T-cell (primary cell): ENCODE measurements around the gene MTMR3. TPM values are rescaled to one million over a fixed set of nuclear protein-coding genes. Genes with fewer than 3 reads are reported as not detected.

Experiments
- ATAC-seq, 4 experiments: fragments of 200-7000 bp in 3 of 4; fragments of 150-1000 bp in 1 of 4; cut with Tn5 transposase; replicated peaks in 1 of 4; 1 replicate in 3 of 4; 2 replicates in 1 of 4; pipeline ENCODE4 v1.10.0; 2021; ENCODE audit warnings: moderate library complexity in 3 of 4, mild to moderate bottlenecking in 2 of 4, moderate number of reproducible peaks in 1 of 4
- CTCF ChIA-PET, 2 donors: fragments of 300-600 bp; sonication (Branson Sonifier 250); formaldehyde crosslinking; loops; one replicate each; lab custom pipeline; 2022; ENCODE audit warnings: antibody characterized with exemption in 2 of 2; lab: Charles Lee
- POLR2A ChIA-PET, 2 donors: fragments of 300-600 bp; sonication (Branson Sonifier 250); formaldehyde crosslinking; loops; one replicate each; lab custom pipeline; 2022; ENCODE audit warnings: antibody characterized with exemption in 2 of 2; lab: Charles Lee
- DNase-seq, 35 experiments: peaks; one replicate each; pipeline versions ENCODE4 v3.0.0 to v3.0.0-alpha.2; 2013 to 2023
- H3K27ac ChIP-seq: one replicate; pipeline ENCODE4 v1.5.1; 2013; ENCODE audit warnings: low read length
- H3K27me3 ChIP-seq, 2 experiments: replicated peaks in 1 of 2; 1 replicate in 1 of 2; 2 replicates in 1 of 2; pipeline versions ENCODE4 v1.6.1 to v1.7.0; 2013; ENCODE audit warnings: low read length in 1 of 2, mixed read lengths in 1 of 2; ENCODE audit not compliant: control insufficient read depth in 2 of 2, insufficient read depth in 2 of 2; ENCODE audit errors: extremely low read depth in 1 of 2
- H3K36me3 ChIP-seq, 2 donors: 1 replicate in 1 of 2; 2 replicates in 1 of 2; pipeline versions ENCODE4 v1.6.1 to v1.7.0; 2013; ENCODE audit warnings: low read length in 1 of 2; ENCODE audit not compliant: control insufficient read depth in 2 of 2, insufficient read depth in 1 of 2; ENCODE audit errors: extremely low read depth in 1 of 2
- H3K4me1 ChIP-seq, 2 experiments: 1 replicate in 1 of 2; 2 replicates in 1 of 2; pipeline versions ENCODE4 v1.6.1 to v1.7.0; 2013; ENCODE audit warnings: low read length in 2 of 2, mixed read lengths in 1 of 2; ENCODE audit not compliant: insufficient read depth in 2 of 2, control insufficient read depth in 1 of 2; ENCODE audit errors: extremely low read depth in 1 of 2
- H3K4me3 ChIP-seq, 2 donors: 1 replicate in 1 of 2; 2 replicates in 1 of 2; pipeline versions ENCODE4 v1.5.1 to v1.7.0; 2013; ENCODE audit warnings: mild to moderate bottlenecking in 2 of 2, low read length in 1 of 2, moderate library complexity in 1 of 2; ENCODE audit not compliant: control insufficient read depth in 1 of 2; ENCODE audit errors: extremely low read depth in 1 of 2
- H3K9me3 ChIP-seq: 2 replicates; pipeline ENCODE4 v1.7.0; 2013
- H3K27ac Mint-ChIP-seq, 2 donors: one replicate each; pipeline ENCODE4 v1.8.0; 2020 to 2021; ENCODE audit warnings: mild to moderate bottlenecking in 2 of 2, mixed read lengths in 2 of 2
- H3K27me3 Mint-ChIP-seq, 2 donors: one replicate each; pipeline ENCODE4 v1.8.0; 2021 to 2022; ENCODE audit warnings: mixed read lengths in 2 of 2
- H3K36me3 Mint-ChIP-seq: one replicate; pipeline ENCODE4 v1.8.0; 2021; ENCODE audit warnings: mixed read lengths
- H3K4me1 Mint-ChIP-seq, 3 donors: one replicate each; pipeline ENCODE4 v1.8.0; 2020 to 2022; ENCODE audit warnings: mixed read lengths in 3 of 3, mild to moderate bottlenecking in 1 of 3
- H3K4me3 Mint-ChIP-seq, 3 donors: one replicate each; pipeline ENCODE4 v1.8.0; 2020 to 2022; ENCODE audit warnings: mild to moderate bottlenecking in 3 of 3, mixed read lengths in 3 of 3, moderate library complexity in 3 of 3
- H3K9me3 Mint-ChIP-seq, 3 donors: one replicate each; pipeline ENCODE4 v1.8.0; 2020 to 2022; ENCODE audit warnings: mixed read lengths in 3 of 3
- WGBS: methylation state at CpG from one replicate; pipeline ENCODE4 v1.1.5; 2013; ENCODE audit warnings: missing lambda C conversion rate; ENCODE audit not compliant: insufficient coverage; 5-methylcytosine and 5-hydroxymethylcytosine counted together
- total RNA-seq, 35 experiments: library from RNA in 6 of 35; stranded (reverse) in 6 of 35; fragments of 120-200 nt in 1 of 35; gene quantifications; one replicate each; pipeline versions ENCODE4 v1.2.1 to v1.2.4 and lab custom pipeline; 2013 to 2026

Gene MTMR3
- total RNA-seq, 5 donors from 2014 or later (not counting 1 experiment from before 2014, with no cell fraction given): 49.2 to 62.7 (median 57.1) TPM

- no peaks in the 10 kb centered on the region for H3K9me3 ChIP-seq
- no peaks in the 10 kb centered on the region for H3K27me3 ChIP-seq
- H3K4me3 ChIP-seq: no peak overlapping the region
- Mint-ChIP-seq H3K27ac (no peak overlapping the region), H3K27me3 (no peaks in the 10 kb centered on the region), H3K4me1 (peaks cover 0 to 14% (median 11%) of the 10 kb centered on the region in 3 donors), H3K4me3 (no peak overlapping the region), H3K9me3 (no peaks in the 10 kb centered on the region), H3K36me3 (peaks cover 39% of the 10 kb centered on the region)
- DNase-seq (no peak), ATAC-seq (no peak)
- 100% methylated on average over 3 of the region's 6 CpGs for WGBS
- no peaks in the 10 kb centered on the region for H3K4me1 ChIP-seq
- POLR2A ChIA-PET: no interaction called here
- H3K27ac ChIP-seq: no peak overlapping the region
- CTCF ChIA-PET: no interaction called here
- peaks cover 5 to 37% of the 10 kb centered on the region in 2 donors for H3K36me3 ChIP-seq
These were observed 109.6 kb downstream of the MTMR3 start for GRCh38 chr22:29992341-29993275.

DNA sequence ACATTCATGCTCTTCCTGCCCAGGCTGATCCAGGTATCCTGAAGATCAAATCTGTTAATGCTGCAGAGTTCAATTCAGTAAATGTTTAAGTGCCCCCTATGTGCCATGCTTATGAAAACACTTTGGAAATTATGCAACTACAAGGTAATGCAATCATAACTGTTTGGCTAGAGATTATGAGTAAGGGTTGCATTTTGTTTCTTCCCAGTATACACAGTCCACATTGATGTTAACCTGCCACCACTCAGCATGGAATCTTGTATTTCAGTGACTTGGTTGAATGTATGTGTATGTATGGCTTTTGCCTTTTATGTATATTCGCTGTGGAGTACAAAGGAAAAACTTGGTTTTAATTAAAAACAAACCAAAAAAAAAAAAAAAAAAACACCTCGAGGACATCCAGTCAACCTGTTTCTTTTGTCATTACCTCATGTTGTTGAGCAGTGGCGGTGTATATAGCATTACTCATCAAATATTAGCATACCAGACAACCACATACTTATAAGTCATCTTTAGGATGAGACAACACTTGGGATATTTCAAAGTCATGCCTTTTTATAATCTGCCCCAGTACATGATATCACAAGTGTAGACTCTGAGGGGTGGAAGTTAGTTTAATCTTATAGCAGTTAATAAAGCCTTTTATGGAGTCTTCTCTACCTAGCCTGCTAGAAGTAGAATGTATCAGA is 111.2 kb downstream of the MTMR3 start:
- ChIA-PET CTCF (no interaction called here), POLR2A (interaction anchor here in 1 of 2 donors (0.6 kb wide), 1 partner anchor 464 kb away, joined by 3 read pairs; no protein-coding TSS in a partner anchor)
- Mint-ChIP-seq H3K9me3 (no peaks in the 10 kb centered on the region), H3K4me1 (peaks cover 0 to 14% (median 11%) of the 10 kb centered on the region in 3 donors), H3K36me3 (peaks cover 39% of the 10 kb centered on the region), H3K27me3 (no peaks in the 10 kb centered on the region), H3K27ac (peak overlapping the region; percentile 58 to 73), H3K4me3 (no peak overlapping the region)
- H3K27me3 ChIP-seq: no peaks in the 10 kb centered on the region
- WGBS: no CpG with 5 or more reads among the region's 3 CpGs
- H3K36me3 ChIP-seq: peaks cover 5 to 45% of the 10 kb centered on the region in 2 donors
- no peak for ATAC-seq
- no peak overlapping the region for H3K27ac ChIP-seq
- no peak for DNase-seq
- H3K9me3 ChIP-seq: no peaks in the 10 kb centered on the region
- H3K4me3 ChIP-seq: no peak overlapping the region
- H3K4me1 ChIP-seq: no peaks in the 10 kb centered on the region

DNA sequence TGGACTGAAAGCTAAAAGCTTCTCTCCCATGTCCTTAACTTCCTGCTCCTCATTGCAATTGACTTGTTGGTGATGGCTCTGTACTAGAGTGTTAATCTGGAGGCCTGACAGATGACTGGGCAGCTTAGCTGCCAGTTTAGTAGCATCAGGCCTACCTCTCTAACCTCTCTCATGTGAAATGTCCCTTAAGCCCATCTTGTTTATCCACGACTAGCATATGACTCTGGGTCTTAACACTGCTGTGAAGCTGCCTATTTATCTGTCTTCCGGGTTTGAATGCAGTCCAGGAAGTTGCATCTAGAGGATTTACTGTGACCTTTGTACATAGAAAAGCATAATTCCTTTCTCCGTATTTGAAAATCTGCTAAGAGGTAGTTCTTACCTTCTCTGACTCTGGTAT is 112.0 kb downstream of the MTMR3 start:
- Histone ChIP-seq H3K27ac (no peak overlapping the region), H3K36me3 (peaks cover 5 to 42% of the 10 kb centered on the region in 2 donors), H3K4me1 (no peaks in the 10 kb centered on the region), H3K9me3 (no peaks in the 10 kb centered on the region), H3K27me3 (no peaks in the 10 kb centered on the region), H3K4me3 (no peak overlapping the region)
- no CpG with 5 or more reads among the region's 3 CpGs for WGBS
- Mint-ChIP-seq H3K36me3 (peaks cover 36% of the 10 kb centered on the region), H3K4me1 (peaks cover 0 to 14% (median 11%) of the 10 kb centered on the region in 3 donors), H3K27me3 (no peaks in the 10 kb centered on the region), H3K27ac (peak overlapping the region; percentile 51 to 73), H3K4me3 (no peak overlapping the region), H3K9me3 (no peaks in the 10 kb centered on the region)
- ATAC-seq: no peak
- POLR2A ChIA-PET: interaction anchor here in 1 of 2 donors (0.6 kb wide), 1 partner anchor 465 kb away, joined by 3 read pairs; no protein-coding TSS in a partner anchor
- CTCF ChIA-PET: interaction anchor here in 1 of 2 donors (0.9 kb wide), 1 partner anchor 10 kb away, joined by 3 read pairs; no protein-coding TSS in a partner anchor
- DNase-seq: no peak

GRCh38 chr22:29997107-29997506 is 114.1 kb downstream of the MTMR3 start:
- POLR2A ChIA-PET: no interaction called here
- Mint-ChIP-seq H3K27ac (peak overlapping the region in 1 of 2 donors; percentile 8), H3K36me3 (peaks cover 31% of the 10 kb centered on the region), H3K9me3 (no peaks in the 10 kb centered on the region), H3K4me3 (no peak overlapping the region), H3K4me1 (peaks cover 0 to 14% (median 11%) of the 10 kb centered on the region in 3 donors), H3K27me3 (no peaks in the 10 kb centered on the region)
- H3K27ac ChIP-seq: no peak overlapping the region
- DNase-seq (no peak), ATAC-seq (no peak)
- H3K9me3 ChIP-seq: no peaks in the 10 kb centered on the region
- H3K4me3 ChIP-seq: no peak overlapping the region
- H3K36me3 ChIP-seq: peaks cover 5 to 30% of the 10 kb centered on the region in 2 donors
- no peaks in the 10 kb centered on the region for H3K4me1 ChIP-seq
- CTCF ChIA-PET: interaction anchor here in 1 of 2 donors (0.6 kb wide), 1 partner anchor 407 kb away, joined by 3 read pairs; no protein-coding TSS in a partner anchor
- no peaks in the 10 kb centered on the region for H3K27me3 ChIP-seq

- no CpG with 5 or more reads among the region's 2 CpGs for WGBS
- CTCF ChIA-PET: no interaction called here
- H3K27ac Mint-ChIP-seq: peak overlapping the region in 1 of 2 donors; percentile 8
These were observed 114.5 kb downstream of the MTMR3 start for GRCh38 chr22:29997516-29997915.

DNA sequence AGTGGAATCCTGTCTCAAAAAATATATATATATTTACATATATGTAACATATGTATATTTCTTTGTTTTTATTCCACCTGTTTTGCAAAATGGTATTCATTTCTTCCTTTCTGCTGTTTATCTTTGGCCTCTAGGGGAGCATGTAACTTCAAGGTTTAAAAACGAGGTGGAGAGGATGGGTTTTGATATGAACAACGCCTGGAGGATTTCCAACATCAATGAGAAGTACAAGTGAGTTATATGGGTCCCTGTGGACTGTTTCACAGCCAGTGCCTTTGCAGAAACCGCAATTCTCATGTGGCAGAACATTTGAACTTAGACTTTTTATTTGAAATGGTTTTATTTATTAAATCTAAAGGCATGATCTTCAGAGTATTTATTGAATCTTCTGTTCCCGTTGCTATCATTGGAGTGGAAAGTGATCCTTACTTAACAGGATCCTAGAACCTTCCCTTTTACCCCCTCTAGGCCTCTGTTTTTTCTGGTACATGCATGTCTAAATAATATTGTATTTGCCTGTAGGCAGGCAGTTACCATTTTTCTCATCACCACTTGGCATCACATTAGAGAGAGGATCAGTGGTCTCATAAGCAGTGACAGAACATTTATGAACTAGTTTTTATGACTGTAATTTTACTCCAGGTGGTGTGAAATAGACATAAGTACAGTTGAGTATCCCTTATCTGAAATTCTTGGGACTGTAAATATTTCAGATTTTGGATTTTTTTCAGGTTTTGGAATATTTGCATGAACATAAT is 115.8 kb downstream of the MTMR3 start:
- Mint-ChIP-seq H3K4me1 (peaks cover 0 to 14% (median 11%) of the 10 kb centered on the region in 3 donors), H3K27me3 (no peaks in the 10 kb centered on the region), H3K27ac (no peak overlapping the region), H3K9me3 (no peaks in the 10 kb centered on the region), H3K4me3 (no peak overlapping the region), H3K36me3 (peaks cover 26% of the 10 kb centered on the region)
- POLR2A ChIA-PET: no interaction called here
- Histone ChIP-seq H3K27me3 (no peaks in the 10 kb centered on the region), H3K9me3 (no peaks in the 10 kb centered on the region), H3K4me1 (no peaks in the 10 kb centered on the region), H3K27ac (no peak overlapping the region), H3K4me3 (no peak overlapping the region), H3K36me3 (peaks cover 5 to 28% of the 10 kb centered on the region in 2 donors)
- 58% methylated on average over 2 of the region's 4 CpGs for WGBS
- DNase-seq (no peak), ATAC-seq (no peak)
- CTCF ChIA-PET: no interaction called here

More at GRCh38 chr22:29997516-29997915, 114.5 kb downstream of the MTMR3 start:
- peaks cover 5 to 31% of the 10 kb centered on the region in 2 donors for H3K36me3 ChIP-seq
- POLR2A ChIA-PET: no interaction called here
- no peaks in the 10 kb centered on the region for H3K9me3 ChIP-seq
- ATAC-seq (no peak), DNase-seq (no peak)
- H3K27me3 ChIP-seq: no peaks in the 10 kb centered on the region
- H3K36me3 Mint-ChIP-seq: peaks cover 33% of the 10 kb centered on the region
- H3K4me3 ChIP-seq: no peak overlapping the region
- no peak overlapping the region for H3K27ac ChIP-seq
- no peaks in the 10 kb centered on the region for H3K4me1 ChIP-seq
- H3K27me3 Mint-ChIP-seq: no peaks in the 10 kb centered on the region
- H3K4me1 Mint-ChIP-seq: peaks cover 0 to 14% (median 11%) of the 10 kb centered on the region in 3 donors
- no peaks in the 10 kb centered on the region for H3K9me3 Mint-ChIP-seq
- H3K4me3 Mint-ChIP-seq: no peak overlapping the region
